Esophagus squamous epithelium (tissue), 5 donors: ENCODE measurements around the gene MYOCD. TPM values are rescaled to one million over a fixed set of nuclear protein-coding genes. Genes with fewer than 3 reads are reported as not detected.

Experiments used
- DNase-seq: peaks from one replicate; lab custom pipeline; 2025; lab: John Stamatoyannopoulos, UW
- H3K27ac ChIP-seq, 4 donors: fragments of 200-600 bp; sonication (generic); one replicate each; pipeline ENCODE4 v1.5.1; 2016 to 2019; ENCODE audit warnings: mild to moderate bottlenecking in 1 of 4
- H3K27me3 ChIP-seq, 4 donors: fragments of 200-600 bp; sonication (generic); 1 replicate in 3 of 4; 2 replicates in 1 of 4; pipeline versions ENCODE4 v1.5.1 to v1.6.0; 2017 to 2021; ENCODE audit warnings: antibody characterized with exemption in 1 of 4
- H3K36me3 ChIP-seq, 3 donors: fragments of 200-600 bp; sonication (generic); one replicate each; pipeline ENCODE4 v1.5.1; 2016 to 2019
- H3K4me1 ChIP-seq, 3 donors: fragments of 200-600 bp; sonication (generic); one replicate each; pipeline ENCODE4 v1.5.1; 2017 to 2019
- H3K4me3 ChIP-seq, 4 donors: fragments of 200-600 bp; sonication (generic); 1 replicate in 3 of 4; 2 replicates in 1 of 4; pipeline ENCODE4 v1.5.1; 2016 to 2019; ENCODE audit warnings: mild to moderate bottlenecking in 2 of 4, moderate library complexity in 1 of 4
- H3K9me3 ChIP-seq, 3 donors: fragments of 200-600 bp; sonication (generic); one replicate each; pipeline ENCODE4 v1.5.1; 2016 to 2019
- CTCF ChIP-seq, 6 experiments: fragments of 450-650 bp in 4 of 6; fragments of 200-600 bp in 2 of 6; sonication (generic) in 2 of 6; IDR thresholded peaks; one replicate each; pipeline ENCODE4 v1.5.1; 2016 to 2019; ENCODE audit warnings: antibody characterized with exemption in 6 of 6, mild to moderate bottlenecking in 4 of 6, moderate library complexity in 4 of 6
- POLR2A ChIP-seq, 4 donors: fragments of 450-650 bp; IDR thresholded peaks; one replicate each; pipeline ENCODE4 v1.6.1; 2017; ENCODE audit warnings: antibody characterized with exemption in 4 of 4, mild to moderate bottlenecking in 4 of 4, moderate library complexity in 3 of 4
- WGBS, 2 donors: methylation state at CpG; one replicate each; pipeline ENCODE4 v1.1.5; 2018; 5-methylcytosine and 5-hydroxymethylcytosine counted together
- intact Hi-C: fragments of 100-400 bp; cut with DNase I; formaldehyde crosslinking; loops from one replicate; pipeline ENCODE4 v1.15.0; 2022
- total RNA-seq, 4 donors: library from RNA; depleted of rRNA; stranded (reverse); fragments of >200 nt; gene quantifications; one replicate each; pipeline ENCODE4 v1.1.0, GENCODE V29; 2016
- donor health status: DM: yes; HTN: yes; CAD: no.

MYOCD gene
- total RNA-seq, 4 donors from 2014 or later = 2.3 to 27.5 (median 7.8) TPM

DNA sequence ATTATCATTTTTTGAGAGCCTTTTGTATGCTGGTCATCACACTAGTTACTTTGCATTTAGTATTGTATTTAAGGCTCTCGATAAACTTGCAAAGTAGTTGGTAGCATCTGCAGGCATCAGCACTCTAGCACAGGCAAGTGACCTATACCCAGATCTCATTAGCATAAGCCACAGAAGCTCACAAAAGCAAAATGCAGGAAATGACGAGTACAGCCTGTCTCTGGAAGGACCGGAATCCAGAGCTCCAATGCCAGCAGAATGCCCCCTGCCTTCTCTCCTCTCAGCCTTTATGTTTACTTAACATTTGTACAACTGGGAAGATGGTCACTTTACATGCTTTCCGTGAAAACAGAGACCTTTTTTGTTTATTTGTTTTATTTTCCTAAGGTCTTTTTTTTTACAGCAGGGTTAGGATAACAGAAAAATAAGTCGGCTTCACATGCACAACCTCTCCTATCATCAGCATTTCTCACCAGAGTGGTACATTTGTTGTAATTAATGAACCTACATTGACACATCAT is 45.4 kb upstream of the MYOCD start:
- intact Hi-C loops = no loop called here
- no peak for TF ChIP-seq POLR2A (IDR thresholded peaks at IDR 0.05)
- TF ChIP-seq CTCF (IDR thresholded peaks at IDR 0.05) = no peak
- Histone ChIP-seq H3K36me3 (no peaks in the 10 kb centered on the region), H3K4me3 (no peak overlapping the region), H3K27me3 (no peaks in the 10 kb centered on the region), H3K27ac (no peak overlapping the region), H3K4me1 (no peaks in the 10 kb centered on the region), H3K9me3 (no peaks in the 10 kb centered on the region)
- 51 to 69% methylated on average over 5 of the region's 5 CpGs for WGBS, 2 donors
- no peak for DNase-seq

DNA sequence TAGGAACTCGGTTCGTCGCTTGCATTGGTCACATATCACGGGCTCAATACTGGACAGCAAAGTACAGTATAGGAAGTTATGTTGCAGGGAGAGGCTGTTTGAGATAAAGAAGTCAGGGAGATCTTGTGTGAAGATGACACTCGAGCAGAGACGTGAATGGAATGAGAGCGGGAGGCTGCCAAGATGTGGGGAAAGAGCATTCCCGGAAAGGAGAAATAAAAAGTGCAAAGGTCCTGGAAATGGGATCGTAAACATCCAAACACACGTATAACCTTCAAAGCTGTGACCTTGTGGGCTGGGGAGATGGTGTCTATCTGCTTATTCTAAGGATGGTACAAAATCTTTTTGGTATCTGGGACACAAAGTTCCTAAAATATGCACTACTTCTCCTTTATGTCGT is 43.0 kb upstream of the MYOCD start:
- TF ChIP-seq POLR2A (IDR thresholded peaks at IDR 0.05) (no peak), CTCF (IDR thresholded peaks at IDR 0.05) (no peak)
- no peak for DNase-seq
- WGBS, 2 donors = 61 to 63% methylated on average over 11 of the region's 11 CpGs
- Histone ChIP-seq H3K36me3 (no peaks in the 10 kb centered on the region), H3K4me1 (no peaks in the 10 kb centered on the region), H3K9me3 (no peaks in the 10 kb centered on the region), H3K27ac (no peak overlapping the region), H3K27me3 (no peaks in the 10 kb centered on the region), H3K4me3 (no peak overlapping the region)
- intact Hi-C loops = no loop called here

- 74 to 87% methylated on average over 16 of the region's 16 CpGs for WGBS, 2 donors
- no peaks in the 10 kb centered on the region for H3K27me3 ChIP-seq
- no peaks in the 10 kb centered on the region for H3K36me3 ChIP-seq
- no peak for DNase-seq
- intact Hi-C loops = no loop called here
- H3K4me1 ChIP-seq = no peaks in the 10 kb centered on the region
- no peak overlapping the region for H3K4me3 ChIP-seq
- TF ChIP-seq CTCF (IDR thresholded peaks at IDR 0.05) (no peak), POLR2A (IDR thresholded peaks at IDR 0.05) (no peak)
- H3K27ac ChIP-seq = no peak overlapping the region
- no peaks in the 10 kb centered on the region for H3K9me3 ChIP-seq
These were observed 42.4 kb upstream of the MYOCD start for GRCh38 chr17:12623220-12623848.

- Histone ChIP-seq H3K4me1 (no peaks in the 10 kb centered on the region), H3K27ac (no peak overlapping the region), H3K36me3 (no peaks in the 10 kb centered on the region), H3K9me3 (no peaks in the 10 kb centered on the region), H3K4me3 (no peak overlapping the region), H3K27me3 (no peaks in the 10 kb centered on the region)
- intact Hi-C loops = no loop called here
- no peak for DNase-seq
- WGBS, 2 donors = 73 to 87% methylated on average over 3 of the region's 3 CpGs
- TF ChIP-seq POLR2A (IDR thresholded peaks at IDR 0.05) = no peak
- TF ChIP-seq CTCF (IDR thresholded peaks at IDR 0.05) = no peak
These were observed 41.5 kb upstream of the MYOCD start for GRCh38 chr17:12624211-12624610.

DNA sequence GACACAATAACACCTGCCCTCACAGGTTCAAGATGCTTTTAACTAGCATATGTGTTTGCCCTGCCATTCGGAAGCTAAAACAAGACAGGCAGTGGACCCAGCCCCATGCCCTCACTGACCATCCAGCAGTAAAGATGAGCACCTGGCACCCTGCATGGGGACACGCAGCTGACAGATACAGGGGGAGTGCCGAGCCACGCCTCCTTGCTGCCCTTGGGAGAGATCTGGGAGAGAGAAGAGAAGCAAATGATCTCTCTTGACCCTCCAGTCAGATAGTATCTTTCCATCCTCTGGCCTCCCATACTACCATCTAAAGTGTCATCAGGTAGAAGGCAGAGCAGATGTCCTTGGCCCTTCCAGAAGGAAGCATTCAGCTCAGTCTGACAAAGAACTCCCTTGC is 40.6 kb upstream of the MYOCD start:
- intact Hi-C loops = no loop called here
- WGBS, 2 donors = 73 to 83% methylated on average over 3 to 4 of the region's 4 CpGs

More for the DNA sequence above, 40.6 kb upstream of the MYOCD start:
- no peak for DNase-seq
- TF ChIP-seq POLR2A (IDR thresholded peaks at IDR 0.05) (no peak), CTCF (IDR thresholded peaks at IDR 0.05) (no peak)
- Histone ChIP-seq H3K4me1 (no peaks in the 10 kb centered on the region), H3K4me3 (no peak overlapping the region), H3K36me3 (no peaks in the 10 kb centered on the region), H3K27ac (no peak overlapping the region), H3K9me3 (no peaks in the 10 kb centered on the region), H3K27me3 (no peaks in the 10 kb centered on the region)
